HG03095 (cell line): ENCODE results near the gene KCNQ2.

Experiments
- ATAC-seq: cut with Tn5 transposase; IDR thresholded peaks from one replicate; pipeline ENCODE4 v1.9.1; 2021; ENCODE audit warnings: moderate library complexity; ENCODE audit not compliant: unreplicated experiment

KCNQ2 gene

DNA sequence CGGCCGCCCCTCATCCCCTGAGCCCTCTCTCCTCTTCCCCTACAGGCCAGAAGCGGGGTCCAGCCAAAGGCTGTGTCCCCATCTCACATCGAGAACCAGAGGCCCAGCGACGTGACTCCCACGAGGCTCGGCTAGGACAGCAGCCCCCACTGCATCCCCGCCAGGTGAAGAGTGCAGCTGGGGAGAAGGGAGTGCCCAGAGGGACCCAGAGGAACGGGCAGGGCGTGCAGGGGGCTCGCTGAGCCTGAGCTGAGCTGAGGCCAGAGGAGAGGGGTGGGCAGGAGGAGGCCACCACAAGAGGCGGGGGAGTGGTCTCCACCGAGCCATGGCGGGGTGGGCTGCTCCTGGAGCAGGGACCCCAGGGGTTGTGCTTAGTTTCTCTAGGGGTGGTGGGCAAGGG lies 32.6 kb downstream of the KCNQ2 start:
- ATAC-seq: no peak

DNA sequence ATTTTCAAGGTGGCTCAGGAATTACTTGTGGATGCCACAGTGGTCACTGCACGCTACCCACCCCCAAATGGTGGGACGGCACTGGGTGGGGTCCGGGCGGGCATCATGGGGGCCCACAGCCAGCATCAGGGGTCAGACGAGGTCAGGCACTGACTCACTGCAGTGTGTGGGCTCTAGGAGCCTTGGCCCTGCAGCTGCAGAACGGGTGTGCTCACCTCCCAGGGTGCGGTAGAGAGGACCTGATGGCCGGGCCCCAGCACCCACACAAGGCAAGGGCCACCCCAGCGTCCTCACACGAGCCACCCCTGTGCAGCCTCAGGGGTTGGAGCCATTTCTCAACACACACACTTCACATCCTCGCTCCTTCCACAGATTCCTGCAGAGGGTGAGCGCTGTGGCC lies 34.3 kb downstream of the KCNQ2 start:
- no peak for ATAC-seq

DNA sequence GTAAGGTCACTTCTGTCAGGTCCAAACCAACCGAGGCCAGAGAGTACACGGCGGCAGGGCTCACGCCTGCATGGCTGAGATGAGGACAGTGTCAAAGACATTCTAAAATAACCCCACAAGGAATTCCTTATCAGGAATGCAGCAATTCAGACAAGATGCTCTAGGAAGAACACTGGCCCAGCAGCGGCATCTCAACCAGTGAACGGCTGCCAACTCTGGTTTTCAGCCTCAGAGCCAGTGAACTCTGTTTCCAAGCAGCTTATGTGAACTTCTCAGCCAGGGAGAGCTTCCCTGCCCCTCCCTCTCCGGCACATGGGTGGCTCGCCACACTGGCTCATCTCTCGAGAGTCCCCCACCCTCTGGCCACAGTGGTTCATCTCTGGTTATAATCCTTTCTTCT lies 36.9 kb downstream of the KCNQ2 start:
- ATAC-seq: no peak

DNA sequence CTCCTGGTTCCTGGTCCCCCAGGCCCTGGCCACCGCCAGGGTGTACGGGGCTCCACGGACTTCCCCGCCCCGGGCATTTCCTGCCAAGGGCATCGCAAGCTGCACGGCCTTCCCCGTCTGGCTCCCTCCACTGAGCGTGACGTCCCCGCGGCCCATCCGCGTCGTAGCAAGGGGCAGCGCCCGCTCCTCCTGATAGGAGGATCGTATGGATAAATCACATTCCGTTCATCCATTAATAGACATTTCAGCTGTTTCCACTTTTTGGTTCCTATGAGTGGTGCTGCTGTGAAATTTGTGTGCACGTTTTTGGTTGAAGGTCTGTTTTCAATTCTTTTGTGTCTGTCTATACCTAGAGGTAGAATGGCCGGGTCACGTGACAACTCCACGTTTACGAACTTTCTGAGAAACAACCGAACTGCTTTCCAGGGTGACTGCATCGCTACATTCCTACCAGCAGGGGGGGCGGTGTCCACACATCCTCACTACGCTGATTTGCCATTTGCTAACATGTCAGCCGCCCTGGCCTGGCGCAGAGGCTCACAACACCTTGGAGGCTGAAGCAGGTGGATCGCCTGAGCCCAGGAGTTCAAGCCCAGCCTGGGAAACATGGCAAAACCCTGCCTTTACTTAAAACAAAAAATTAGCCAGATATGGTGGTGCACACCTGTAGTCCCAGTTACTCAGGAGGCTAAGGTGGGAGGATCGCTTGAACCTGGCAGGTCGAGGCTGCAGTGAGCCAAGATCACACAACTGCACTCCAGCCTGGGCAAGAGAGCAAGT lies 37.7 kb downstream of the KCNQ2 start:
- no peak for ATAC-seq

DNA sequence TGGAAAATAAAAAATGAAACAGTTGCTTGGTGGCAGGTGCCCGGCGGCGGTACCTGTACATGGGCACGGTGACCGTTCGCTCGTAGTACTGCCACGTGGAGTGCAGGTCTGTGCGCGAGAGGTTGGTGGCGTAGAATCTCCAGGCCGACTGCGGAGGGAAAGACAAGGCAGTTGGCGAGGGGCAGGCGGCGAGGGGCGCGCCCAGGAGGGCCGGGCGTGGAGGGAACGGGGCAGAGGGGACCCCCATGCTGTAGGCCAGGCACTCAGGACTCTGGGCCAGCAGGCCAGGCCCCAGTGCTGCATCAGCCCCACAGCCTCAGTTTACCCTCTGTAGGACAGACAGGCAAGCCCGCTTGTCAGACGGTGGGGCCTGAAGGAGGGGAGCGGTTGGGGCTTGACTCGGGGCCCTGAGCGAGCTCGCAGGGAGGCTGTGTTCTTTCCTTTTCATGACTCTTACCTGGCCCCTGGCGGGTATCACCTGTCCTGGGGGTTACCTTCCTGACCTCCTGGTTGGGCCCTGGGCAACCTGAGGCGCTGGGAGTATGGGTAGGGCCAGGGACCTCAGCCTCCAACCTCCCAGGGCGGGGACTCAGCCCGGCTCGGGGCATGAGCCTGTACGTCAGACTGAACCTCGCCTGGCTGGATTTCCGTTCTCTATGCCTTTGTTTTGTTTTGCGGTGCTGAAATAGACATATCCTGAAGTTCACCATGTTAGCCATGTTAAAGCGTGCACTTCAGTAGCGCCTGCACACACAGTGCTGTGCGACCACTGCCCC lies 38.5 kb downstream of the KCNQ2 start:
- no peak for ATAC-seq

DNA sequence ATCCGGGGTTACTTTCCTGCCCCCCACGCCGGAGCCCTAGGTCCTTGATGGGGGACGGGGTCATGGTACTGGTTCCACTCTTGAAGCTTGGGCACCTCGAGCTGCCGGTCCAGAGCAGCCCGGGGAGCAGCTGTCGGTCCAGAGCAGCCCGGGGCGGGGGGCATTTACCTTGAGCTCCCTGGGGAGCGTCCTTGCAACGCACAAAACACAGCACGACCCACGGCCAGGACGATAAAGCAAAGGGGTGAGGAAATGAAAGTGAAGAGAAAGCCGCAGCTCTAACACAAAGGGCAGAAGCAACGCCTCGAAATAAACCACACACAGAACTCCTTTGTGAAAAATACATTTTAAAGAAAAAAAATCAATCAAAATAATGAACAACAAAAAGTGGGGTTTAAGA lies 39.1 kb downstream of the KCNQ2 start:
- no peak for ATAC-seq

DNA sequence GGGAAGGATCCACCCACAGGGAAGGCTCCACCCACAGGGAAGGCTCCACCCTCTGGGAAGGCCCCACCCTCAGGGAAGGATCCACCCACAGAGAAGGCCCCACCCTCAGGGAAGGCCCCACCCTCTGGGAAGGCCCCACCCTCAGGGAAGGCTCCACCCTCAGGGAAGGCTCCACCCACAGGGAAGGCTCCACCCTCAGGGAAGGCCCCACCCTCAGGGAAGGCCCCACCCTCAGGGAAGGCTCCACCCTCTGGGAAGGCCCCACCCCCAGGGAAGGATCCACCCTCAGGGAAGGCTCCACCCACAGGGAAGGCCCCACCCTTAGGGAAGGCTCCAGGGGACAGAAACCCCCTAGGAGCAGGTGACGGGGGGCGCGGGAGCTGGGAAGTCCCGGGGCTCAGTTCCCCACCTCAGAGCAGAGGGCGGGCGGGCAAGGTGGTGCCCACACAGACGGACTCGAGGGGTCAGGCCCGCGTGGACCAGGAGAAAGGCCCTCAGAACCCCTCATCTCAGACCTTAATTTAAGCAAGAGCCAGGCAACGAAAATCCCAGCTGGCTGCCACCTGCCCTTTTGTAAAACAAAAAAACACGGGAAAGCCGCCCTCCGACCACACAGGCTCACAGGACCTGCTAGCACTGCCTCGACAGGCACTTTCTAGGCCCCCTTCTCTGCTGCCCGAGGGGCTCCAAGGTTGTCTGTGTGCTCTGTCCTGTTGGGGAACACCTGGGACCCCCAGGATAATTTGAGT lies 39.7 kb downstream of the KCNQ2 start:
- no peak for ATAC-seq

DNA sequence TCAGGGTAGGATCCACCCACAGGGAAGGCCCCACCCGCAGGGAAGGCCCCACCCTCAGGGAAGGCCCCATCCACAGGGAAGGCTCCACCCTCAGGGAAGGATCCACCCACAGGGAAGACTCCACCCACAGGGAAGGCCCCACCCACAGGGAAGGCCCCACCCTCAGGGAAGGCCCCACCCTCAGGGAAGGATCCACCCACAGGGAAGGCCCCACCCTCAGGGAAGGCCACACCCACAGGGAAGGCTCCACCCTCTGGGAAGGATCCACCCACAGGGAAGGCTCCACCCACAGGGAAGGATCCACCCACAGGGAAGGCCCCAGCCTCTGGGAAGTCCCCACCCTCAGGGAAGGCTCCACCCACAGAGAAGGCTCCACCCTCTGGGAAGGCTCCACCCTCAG lies 40.5 kb downstream of the KCNQ2 start:
- ATAC-seq: no peak

DNA sequence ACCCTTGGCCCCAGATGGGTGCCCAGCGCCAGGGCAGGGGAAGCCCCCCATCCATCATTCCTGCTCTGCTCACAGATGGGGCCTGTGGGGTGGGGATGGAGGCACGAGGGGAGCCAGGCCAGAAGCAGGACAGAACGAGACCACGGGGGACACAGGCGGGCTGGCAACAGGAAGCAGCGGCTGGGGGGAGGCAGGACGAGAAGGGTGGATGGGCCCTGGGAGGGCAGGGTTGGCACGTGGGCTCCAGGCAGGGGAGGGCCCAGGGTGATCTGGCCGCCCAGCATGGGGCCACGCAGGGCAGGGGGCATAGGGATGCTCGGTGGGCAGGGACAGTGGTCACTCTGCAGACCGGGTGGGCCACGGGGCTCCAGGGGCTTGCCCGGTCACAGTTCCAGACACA lies 41.6 kb downstream of the KCNQ2 start:
- ATAC-seq: no peak

DNA sequence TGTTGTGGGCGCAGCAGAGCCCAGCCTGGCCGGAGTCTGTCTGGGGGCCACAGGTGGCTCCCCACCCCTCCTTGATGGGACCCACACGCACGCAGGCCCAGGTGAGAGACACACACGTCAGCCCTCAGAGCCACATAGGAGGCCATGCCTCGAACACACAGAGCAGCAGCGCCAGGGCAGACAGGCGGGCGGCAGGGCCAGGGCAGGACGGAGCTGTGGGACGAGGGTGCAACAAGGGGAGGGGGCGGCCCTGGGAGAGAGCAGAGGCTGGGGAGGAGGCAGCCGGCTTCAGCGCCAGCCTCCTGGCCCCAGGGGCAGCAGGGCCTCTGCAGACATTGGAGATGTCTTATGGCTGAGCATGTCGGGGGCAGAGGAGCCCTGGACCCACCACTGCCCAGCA lies 42.5 kb downstream of the KCNQ2 start:
- ATAC-seq: no peak

DNA sequence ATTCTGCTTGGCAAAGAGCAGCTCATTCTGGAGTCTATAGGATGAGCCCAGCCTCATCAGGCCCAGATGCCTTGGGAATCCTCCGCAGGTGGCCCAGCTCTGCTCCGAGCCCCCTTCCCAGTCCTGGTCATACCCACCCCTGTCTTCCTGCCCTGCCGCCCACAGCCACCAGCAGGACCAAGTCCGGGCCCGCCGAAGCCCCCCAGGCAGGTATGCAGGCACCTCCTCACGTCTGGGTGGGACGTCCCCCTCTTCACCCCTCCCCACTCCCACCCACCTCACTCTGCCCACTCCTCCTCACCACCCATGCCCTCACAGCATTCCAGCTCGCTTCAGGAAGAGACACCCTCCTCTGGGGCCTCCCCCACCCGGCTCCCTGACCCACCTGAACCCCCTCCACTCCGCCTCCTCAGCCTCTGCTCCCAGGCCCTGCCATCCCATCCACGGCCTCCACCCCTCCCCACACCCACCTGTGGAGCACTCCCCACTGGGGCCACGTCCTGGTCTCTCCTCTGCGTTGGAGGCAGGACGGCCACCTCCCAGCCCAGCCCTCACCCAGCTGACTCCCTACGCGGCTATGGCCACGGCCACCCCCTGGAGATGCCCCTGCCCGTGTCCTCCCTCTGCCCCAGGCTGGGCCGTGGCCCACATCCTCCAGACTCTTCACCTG lies 43.4 kb downstream of the KCNQ2 start:
- no peak for ATAC-seq

DNA sequence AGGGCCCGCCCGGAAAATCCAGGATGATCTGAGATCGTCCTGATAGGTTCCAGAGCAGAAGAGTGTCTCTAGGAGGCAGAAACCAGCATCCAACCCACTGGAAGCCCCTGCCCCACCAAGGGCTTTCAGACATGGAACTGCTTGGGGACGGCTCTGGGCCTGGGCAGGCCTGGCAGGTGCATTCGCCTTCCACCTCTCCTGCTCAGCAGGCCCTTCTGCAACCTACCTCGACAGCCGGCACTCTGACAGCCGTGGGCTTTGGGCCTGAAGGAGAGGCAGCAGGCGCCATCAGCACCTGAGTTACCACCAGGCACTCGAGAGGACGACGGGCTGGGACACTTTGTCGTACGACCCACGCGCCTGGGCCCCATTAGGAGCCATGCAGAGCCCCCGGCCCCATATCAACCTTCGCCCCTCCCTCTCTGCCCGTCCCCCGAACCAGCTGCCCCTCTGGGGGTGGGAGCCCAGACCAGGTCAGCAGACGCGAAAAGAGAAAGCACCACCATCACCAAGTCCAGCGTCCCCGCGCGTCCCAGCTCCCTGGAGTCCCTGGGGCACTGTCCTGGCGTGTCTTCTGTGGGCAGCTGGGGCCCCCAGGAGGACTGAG lies 44.6 kb downstream of the KCNQ2 start:
- ATAC-seq: no peak

DNA sequence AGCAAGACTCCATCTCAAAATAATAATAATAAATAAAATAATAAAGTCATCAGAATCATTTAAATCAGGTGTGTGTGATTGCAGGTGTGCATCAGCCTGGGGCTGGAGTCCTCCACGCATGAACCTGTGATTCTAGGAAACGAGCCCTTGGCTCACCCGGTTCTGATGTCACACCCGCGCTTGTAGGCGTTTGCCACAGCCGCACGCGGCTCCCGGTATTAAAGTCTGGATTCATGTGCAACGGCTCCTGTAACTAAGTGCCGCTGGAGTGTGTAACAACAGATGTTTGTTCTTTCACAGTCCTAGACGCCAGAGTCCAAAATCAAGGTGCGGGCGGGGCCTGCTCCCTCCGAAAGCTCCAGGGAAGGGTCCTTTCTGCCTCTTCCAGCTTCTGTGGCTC lies 45.2 kb downstream of the KCNQ2 start:
- no peak for ATAC-seq

DNA sequence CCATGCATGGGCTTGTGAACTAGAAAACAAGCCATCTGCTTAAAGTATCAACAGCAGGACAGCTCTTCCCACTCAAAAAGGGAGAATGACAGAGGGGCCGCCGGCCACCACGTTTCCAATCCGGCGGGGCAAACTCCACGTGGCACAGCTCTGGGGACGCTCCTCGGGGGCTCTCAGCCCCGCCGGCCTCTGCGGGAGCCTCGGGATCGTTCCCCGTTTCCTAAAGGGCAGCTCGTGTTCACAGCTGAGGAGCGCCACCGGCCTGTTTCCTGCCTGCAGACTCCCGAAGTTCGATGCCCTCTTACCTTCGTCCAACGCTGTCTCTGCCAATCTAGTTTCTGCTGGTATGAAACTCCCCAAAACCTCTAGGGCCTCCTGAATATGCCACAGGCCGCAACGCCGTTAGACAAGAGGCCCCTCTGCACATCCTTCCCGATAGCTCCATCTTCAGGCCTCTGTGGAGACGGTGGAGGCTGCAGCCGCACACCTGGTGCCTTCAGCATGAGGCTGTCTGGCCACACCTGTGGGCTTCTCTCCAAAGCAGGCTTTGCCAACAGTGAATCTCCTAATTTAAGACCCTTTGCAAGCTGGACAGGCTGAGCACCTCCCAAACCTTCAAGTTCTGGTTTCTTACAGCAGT lies 46.5 kb downstream of the KCNQ2 start:
- no peak for ATAC-seq

DNA sequence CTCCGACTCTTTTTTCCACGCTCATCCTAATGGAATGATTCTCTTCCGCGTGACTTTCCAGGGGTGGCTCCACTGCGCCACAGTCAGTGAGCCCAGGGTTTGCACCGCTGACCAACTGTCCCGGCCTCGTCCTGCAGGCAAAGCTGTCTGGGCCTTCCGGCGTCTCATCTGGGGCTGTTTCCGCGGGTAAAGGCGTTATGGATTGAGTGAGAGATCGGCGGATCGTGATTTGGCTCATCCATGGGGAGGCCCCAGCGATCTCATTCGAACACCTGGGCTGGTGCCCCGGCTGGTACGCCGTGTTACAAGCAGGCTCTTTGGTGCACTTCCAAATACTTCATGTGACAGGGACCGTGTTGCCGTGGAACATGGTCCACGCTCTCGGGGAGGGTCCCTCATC lies 47.8 kb downstream of the KCNQ2 start:
- no peak for ATAC-seq

DNA sequence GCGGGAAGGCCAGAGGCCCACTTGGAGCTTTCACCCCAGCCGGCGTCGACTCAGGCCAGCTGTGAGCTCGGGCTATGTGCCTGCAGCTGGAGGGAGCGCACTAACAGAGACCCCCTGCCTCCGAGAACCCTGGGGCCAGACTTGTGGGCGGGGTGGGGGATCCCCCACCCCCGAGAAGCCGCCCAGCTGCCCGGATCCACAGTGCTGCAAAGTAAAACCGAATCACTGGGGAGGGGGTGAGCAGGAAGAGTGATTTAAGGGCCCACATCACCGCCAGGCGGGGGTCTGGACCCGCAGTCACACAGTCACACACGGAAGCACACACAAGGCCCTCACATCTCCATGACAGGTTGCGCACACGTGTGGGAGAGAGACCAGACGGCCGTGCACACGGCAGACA lies 48.7 kb downstream of the KCNQ2 start:
- ATAC-seq: no peak

DNA sequence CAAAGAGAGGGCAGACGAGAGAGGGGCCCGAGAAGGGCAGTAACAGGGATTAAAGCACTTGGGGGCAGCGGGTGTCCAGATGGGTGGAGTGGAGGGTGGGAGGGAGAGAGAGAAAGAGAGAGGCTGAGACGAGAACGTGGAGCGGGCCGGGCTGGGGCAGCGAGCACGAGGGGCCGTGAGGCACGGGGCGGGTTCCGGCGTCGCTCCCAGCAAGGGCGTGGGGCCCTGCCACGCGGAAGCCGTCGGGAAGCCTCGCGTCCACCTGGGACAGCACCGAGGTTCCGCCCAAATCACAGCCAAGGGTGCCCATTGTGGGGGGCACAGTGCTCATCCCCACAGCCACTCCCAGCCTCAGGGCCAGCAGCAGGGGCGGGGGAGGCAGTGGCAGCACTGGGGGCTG lies 49.8 kb downstream of the KCNQ2 start:
- ATAC-seq: no peak

DNA sequence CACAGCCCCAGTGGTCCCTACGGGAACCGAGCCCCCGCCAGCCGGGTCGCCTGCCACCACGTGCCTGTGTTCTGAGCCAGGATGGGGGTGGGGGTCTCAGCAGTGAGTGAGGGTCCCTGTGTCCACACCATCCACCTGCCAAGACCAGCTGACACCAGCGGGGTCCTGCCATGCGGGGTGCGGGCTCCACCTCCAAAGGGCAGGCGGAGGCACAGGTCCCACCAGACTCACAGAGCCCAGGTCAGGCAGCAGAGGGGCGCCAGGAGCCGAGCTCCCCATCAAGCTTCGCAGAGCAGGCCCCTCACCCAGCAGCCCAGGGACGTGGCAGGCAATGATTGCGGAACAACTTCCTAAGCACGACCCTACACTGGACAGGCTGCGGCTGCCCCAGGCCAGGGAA lies 50.5 kb downstream of the KCNQ2 start:
- ATAC-seq: no peak

DNA sequence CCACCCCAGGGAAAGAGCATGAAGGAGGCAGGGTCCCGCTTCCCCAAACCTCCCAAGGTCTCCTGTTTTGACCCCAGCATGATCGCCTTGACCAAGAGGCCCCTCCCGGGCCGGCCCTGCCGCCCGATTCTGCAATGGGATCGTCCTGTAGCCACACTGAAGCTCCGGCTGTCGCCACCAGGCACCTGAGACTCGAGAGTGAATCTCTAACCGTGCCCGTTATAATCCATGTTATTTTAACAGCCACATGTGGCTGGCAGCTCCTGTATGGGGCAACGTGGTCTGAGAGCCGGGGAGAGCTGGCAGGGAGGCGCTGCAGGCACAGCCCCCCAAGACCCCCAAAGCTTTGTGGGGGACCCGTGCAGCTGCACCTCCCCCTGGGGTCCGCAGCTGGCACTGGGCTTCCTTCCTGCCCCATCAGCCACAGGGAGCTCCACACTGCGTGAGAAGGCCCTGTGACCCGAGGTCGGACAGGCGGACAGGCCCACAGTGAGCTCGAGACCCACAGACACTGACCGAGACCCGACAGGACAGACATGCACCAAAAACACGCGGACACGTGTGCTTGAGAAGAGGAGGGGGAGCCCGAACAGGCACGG lies 51.3 kb downstream of the KCNQ2 start:
- no peak for ATAC-seq
